Keratinocyte (primary cell): ENCODE measurements around the gene CNP.

Source experiments
- CTCF ChIP-seq, 3 experiments: IDR thresholded peaks in 1 of 3; conservative IDR thresholded peaks in 1 of 3; optimal IDR thresholded peaks in 1 of 3; 2 replicates in 2 of 3; 3 replicates in 1 of 3; pipeline versions ENCODE3 to v1.5.1; 2011; ENCODE audit warnings: low read length in 3 of 3, mild to moderate bottlenecking in 3 of 3, moderate library complexity in 2 of 3, control low read depth in 1 of 3, inconsistent platforms in 1 of 3; ENCODE audit not compliant: insufficient read depth in 2 of 3; ENCODE audit errors: extremely low read depth in 1 of 3
- EZH2 ChIP-seq: IDR thresholded peaks from one replicate; pipeline ENCODE4 v1.6.1; 2012; ENCODE audit warnings: inconsistent platforms, mild to moderate bottlenecking, low read length, moderate library complexity

- TF ChIP-seq CTCF (optimal IDR thresholded peaks at IDR 0.05 in 1 of 3, IDR thresholded peaks at IDR 0.05 in 1 of 3, conservative IDR thresholded peaks at IDR 0.05 in 1 of 3; ENCODE audit: extremely low read depth in 1 of 3, insufficient read depth in 2 of 3, low read length in 3 of 3) (no peak), EZH2 (no peak)
Measured at GRCh38 chr17:41939044-41939692, 27.4 kb upstream of the CNP start.
